Inflammatory macrophage treated with lipopolysaccharide for 1 hour (primary cell): Measurements from ENCODE around the gene EGLN3.

Experiments
- DNase-seq, 2 donors: peaks; one replicate each; pipeline ENCODE4 v3.0.0-alpha.2; 2020 to 2022

EGLN3 gene

GRCh38 chr14:33959692-33960151, 8.8 kb upstream of the EGLN3 start:
- DNase-seq: no peak

GRCh38 chr14:33958605-33959226, 7.8 kb upstream of the EGLN3 start:
- DNase-seq: no peak

- no peak for DNase-seq
Measured at GRCh38 chr14:33957993-33958392, 7.1 kb upstream of the EGLN3 start.

- no peak for DNase-seq
Measured at GRCh38 chr14:33957299-33957698, 6.4 kb upstream of the EGLN3 start.

GRCh38 chr14:33956640-33957039, 5.8 kb upstream of the EGLN3 start:
- DNase-seq: no peak

GRCh38 chr14:33954016-33954598, 3.2 kb upstream of the EGLN3 start:
- no peak for DNase-seq

GRCh38 chr14:33952541-33952940, 1.7 kb upstream of the EGLN3 start:
- DNase-seq: no peak

GRCh38 chr14:33951183-33951840, 438 bp upstream of the EGLN3 start:
- DNase-seq: no peak

- no peak for DNase-seq
Measured at GRCh38 chr14:33949411-33949893, 1.4 kb downstream of the EGLN3 start.

- no peak for DNase-seq
Measured at GRCh38 chr14:33948869-33949408, 1.9 kb downstream of the EGLN3 start.

GRCh38 chr14:33948145-33948868, 2.6 kb downstream of the EGLN3 start:
- DNase-seq: no peak

GRCh38 chr14:33946679-33947476, 4.0 kb downstream of the EGLN3 start:
- no peak for DNase-seq

- DNase-seq: no peak
Measured at GRCh38 chr14:33945210-33946088, 5.4 kb downstream of the EGLN3 start.

- DNase-seq: no peak
Measured at GRCh38 chr14:33943096-33943883, 7.6 kb downstream of the EGLN3 start.

GRCh38 chr14:33941718-33942117, 9.2 kb downstream of the EGLN3 start:
- no peak for DNase-seq

GRCh38 chr14:33940561-33941011, 10.3 kb downstream of the EGLN3 start:
- no peak for DNase-seq

GRCh38 chr14:33938131-33938949, 12.5 kb downstream of the EGLN3 start:
- no peak for DNase-seq

- DNase-seq: no peak
Measured at GRCh38 chr14:33936391-33936790, 14.5 kb downstream of the EGLN3 start.

GRCh38 chr14:33934938-33935337, 15.9 kb downstream of the EGLN3 start:
- no peak for DNase-seq
